H7 (cell line): ENCODE results near the gene KSR1. TPM values are rescaled to one million over a fixed set of nuclear protein-coding genes. Genes with fewer than 3 reads are reported as not detected.

Experiments
- DNase-seq: peaks from one replicate; pipeline ENCODE4 v3.0.0; 2012
- H3K27me3 ChIP-seq: 2 replicates; pipeline ENCODE4 v1.6.0; 2011; ENCODE audit warnings: mild to moderate bottlenecking, low read length; ENCODE audit not compliant: control insufficient read depth, insufficient read depth
- H3K36me3 ChIP-seq: replicated peaks from 2 replicates; pipeline ENCODE4 v1.5.1; 2011; ENCODE audit warnings: low read length; ENCODE audit not compliant: control insufficient read depth, insufficient read depth
- H3K4me3 ChIP-seq: 2 replicates; pipeline ENCODE4 v1.5.1; 2011; ENCODE audit warnings: low read depth, mild to moderate bottlenecking, control low read depth, low read length, moderate library complexity; ENCODE audit not compliant: insufficient read depth
- total RNA-seq: library from RNA; depleted of rRNA; stranded (reverse); fragments of >200 nt; shearing (Covaris generic); gene quantifications from 2 replicates; pipeline ENCODE4 v1.2.3, GENCODE V29; 2014

KSR1 gene
- total RNA-seq, 1 experiment from 2014 or later: 31.2 TPM

DNA sequence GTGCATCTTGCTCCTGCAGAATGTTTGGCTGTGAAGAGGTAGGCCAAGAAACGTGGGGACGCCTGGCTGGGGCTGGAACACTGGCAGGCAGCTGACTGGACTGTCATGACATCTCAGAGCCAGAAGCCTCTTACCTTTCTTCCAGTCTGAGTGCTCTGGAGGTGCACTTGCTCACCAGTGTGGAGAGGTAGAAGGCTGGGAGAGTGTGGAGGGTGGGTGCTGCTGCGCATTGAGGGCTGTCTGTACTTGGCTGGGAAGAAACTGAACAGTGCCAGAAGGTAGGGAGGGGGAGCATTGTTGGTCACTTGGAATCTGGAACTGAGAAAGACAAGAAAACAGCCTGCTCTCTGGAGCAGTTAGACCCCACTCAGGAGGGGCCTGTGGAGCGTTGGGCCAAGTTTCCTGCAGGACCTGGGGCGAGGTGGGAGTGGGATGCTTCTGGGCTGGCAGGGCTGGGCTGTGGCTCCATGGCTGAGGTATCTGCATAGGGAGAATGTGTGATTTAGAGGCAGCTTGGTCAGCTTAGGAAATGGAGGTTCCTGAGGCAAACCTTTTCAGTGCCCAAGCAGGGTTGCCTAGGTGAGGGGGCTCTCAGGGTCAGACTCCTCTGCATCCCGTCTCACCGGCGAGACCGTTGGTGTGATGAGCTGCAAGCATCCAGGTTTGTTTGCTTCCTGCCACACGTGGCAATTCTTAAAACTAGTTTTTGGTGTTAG is 55.1 kb downstream of the KSR1 start:
- Histone ChIP-seq H3K36me3 (no peaks in the 10 kb centered on the region), H3K4me3 (no peak overlapping the region), H3K27me3 (no peaks in the 10 kb centered on the region)
- DNase-seq: no peak

DNA sequence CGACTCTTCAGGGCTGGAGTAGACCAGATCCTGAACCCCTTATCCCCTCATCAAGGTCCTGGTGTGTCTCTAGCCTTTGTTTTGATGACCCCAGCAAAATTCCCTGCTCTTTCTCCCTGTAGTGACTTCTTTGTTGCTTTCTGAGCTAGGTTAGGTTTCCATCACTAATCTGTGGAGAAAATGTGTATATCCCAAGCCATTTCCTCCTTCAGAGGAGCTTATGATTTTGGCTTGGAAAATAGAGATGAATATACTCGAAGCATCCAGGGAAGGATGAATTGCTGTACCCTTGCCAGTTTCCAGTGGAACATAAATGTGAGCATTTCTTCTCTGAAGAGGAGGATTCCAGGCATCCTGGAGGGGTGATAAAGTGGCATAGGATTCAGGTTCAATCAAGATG is 55.8 kb downstream of the KSR1 start:
- no peak for DNase-seq
- no peak overlapping the region for H3K4me3 ChIP-seq
- no peaks in the 10 kb centered on the region for H3K27me3 ChIP-seq
- H3K36me3 ChIP-seq: no peaks in the 10 kb centered on the region

- no peak for DNase-seq
- H3K4me3 ChIP-seq: no peak overlapping the region
- H3K36me3 ChIP-seq: no peaks in the 10 kb centered on the region
- H3K27me3 ChIP-seq: no peaks in the 10 kb centered on the region
Measured at GRCh38 chr17:27512511-27513346, 56.5 kb downstream of the KSR1 start.

GRCh38 chr17:27513849-27514248 is 57.6 kb downstream of the KSR1 start:
- no peaks in the 10 kb centered on the region for H3K27me3 ChIP-seq
- no peak overlapping the region for H3K4me3 ChIP-seq
- DNase-seq: no peak
- H3K36me3 ChIP-seq: no peaks in the 10 kb centered on the region

DNA sequence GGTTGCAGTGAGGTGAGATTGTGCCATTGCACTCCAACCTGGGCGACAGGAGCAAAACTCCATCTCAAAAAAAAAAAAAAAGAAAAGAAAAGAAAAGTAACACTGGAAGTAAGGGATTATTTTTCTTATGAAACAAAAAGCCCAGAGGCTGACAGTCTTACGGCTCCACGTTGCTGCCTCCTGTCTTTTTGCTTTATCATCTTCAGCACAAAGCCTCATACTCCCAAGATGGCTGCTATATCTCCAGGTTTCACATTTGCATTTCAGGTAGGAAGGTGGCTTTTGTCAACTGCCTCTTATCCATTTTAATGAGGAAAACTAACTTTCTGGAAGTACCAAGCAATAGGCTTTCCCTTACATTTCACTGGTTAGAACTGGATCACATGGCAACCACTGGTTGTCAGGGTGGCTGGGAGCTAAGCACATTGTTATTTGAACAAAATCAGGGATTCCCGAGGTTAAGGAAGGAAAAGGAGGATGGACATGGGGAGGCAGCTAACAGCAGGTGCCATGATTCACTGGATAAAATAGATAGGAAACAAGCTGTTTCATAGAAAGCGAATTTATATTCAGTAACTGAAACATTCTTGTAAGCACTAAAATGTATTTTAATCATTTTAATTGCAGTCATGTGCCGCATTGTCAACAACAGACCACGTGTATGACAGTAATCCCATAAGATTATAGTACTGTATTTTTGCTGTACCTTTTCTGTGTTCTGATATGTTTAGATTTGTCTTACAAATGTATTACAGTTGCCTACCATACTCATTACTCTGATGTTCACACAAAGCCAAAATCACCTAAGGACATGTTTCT is 58.6 kb downstream of the KSR1 start:
- Histone ChIP-seq H3K27me3 (no peaks in the 10 kb centered on the region), H3K4me3 (no peak overlapping the region), H3K36me3 (no peaks in the 10 kb centered on the region)
- DNase-seq: no peak

DNA sequence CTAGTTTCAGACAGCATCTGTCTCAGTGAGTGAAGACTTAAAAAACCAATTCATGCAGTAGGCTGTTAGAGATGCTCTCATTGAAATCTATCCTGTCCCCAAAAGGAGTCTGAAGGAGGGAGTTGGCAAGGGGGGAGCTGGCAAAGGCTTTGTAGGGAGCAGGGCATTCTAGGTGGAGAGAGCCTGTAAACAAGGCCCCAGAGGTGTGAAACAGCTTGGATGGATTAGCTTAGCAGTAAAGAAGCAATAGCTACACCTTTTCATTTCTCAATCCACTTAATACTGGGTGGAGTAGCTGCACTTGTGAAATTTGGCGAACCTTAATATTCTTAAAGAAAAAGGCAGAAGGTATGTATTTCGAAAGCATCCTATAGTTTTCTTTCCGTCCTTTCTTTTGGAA is 61.8 kb downstream of the KSR1 start:
- H3K36me3 ChIP-seq: no peaks in the 10 kb centered on the region
- H3K27me3 ChIP-seq: no peaks in the 10 kb centered on the region
- H3K4me3 ChIP-seq: no peak overlapping the region
- DNase-seq: no peak

GRCh38 chr17:27518545-27519521 is 62.6 kb downstream of the KSR1 start:
- H3K36me3 ChIP-seq: no peaks in the 10 kb centered on the region
- no peak overlapping the region for H3K4me3 ChIP-seq
- no peaks in the 10 kb centered on the region for H3K27me3 ChIP-seq
- no peak for DNase-seq

GRCh38 chr17:27519550-27519949 is 63.3 kb downstream of the KSR1 start:
- no peaks in the 10 kb centered on the region for H3K36me3 ChIP-seq
- no peaks in the 10 kb centered on the region for H3K27me3 ChIP-seq
- no peak overlapping the region for H3K4me3 ChIP-seq
- DNase-seq: no peak

DNA sequence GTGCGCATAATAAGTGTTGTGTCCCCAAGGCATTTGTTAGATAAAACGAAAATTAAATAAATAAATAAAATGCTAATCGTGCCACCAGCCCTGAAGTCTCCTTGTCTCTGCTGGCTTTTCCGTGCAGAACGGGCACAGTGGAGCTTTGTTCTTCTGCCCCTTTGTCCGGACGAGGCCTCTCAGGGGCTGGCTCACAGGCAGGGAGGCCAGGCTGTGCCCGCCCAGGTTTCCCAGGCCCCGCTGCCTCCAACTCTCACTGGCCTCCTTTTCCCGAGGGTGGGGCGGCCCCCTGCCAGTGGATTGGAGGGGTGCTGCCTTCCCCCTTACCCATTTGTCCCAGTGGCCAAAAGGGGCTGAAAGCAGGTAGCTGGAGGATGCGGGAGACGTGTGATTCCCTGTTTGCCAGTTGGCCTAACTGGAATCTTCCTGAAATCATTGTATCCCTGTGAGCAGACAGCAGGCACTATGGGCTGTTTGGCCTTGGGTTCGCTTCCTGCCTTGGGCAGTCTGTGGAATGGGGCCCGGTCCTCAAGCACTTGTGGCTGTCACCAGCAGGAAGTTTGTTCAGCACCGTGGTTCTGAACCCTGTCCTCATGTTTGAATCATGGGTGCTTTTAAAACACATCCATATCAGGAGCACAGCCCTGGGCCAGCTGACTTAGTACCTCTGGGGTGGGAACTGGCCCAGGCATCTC is 64.4 kb downstream of the KSR1 start:
- Histone ChIP-seq H3K36me3 (no peaks in the 10 kb centered on the region), H3K4me3 (no peak overlapping the region), H3K27me3 (no peaks in the 10 kb centered on the region)
- DNase-seq: no peak

DNA sequence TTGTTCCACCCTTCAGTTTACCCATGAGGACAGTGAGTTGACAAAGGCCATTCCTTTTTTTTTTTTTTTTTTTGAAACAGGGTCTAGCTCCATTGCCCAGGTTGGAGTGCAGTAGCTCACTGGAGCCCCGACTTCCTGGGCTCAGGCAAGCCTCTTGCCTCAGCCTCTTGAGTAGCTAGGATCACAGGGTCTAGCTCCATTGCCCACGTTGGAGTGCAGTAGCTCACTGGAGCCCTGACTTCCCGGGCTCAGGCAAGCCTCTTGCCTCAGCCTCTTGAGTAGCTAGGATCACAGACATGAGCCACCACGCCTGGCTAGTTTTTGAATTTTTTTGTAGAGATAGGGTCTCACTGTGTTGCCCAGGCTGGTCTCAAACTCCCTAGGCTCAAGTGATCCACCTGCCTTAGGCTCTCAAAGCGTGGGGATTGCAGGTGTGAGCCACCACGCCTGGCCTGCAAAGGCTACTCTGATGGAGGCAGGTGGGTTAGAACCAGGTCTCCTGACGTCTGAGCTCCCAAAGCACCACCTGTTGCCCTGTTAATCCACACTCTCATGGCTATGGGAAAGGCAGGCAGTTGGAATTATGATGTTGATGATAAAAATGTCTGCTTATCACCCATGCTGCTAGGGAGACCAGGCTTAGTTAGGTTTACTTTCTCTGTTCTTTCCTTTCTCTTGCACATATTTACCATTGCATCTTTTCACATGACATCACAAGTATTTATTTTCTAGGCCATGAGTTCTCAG is 65.2 kb downstream of the KSR1 start:
- no peak for DNase-seq
- no peaks in the 10 kb centered on the region for H3K27me3 ChIP-seq
- H3K4me3 ChIP-seq: no peak overlapping the region
- H3K36me3 ChIP-seq: no peaks in the 10 kb centered on the region

- Histone ChIP-seq H3K27me3 (no peaks in the 10 kb centered on the region), H3K4me3 (no peak overlapping the region), H3K36me3 (no peaks in the 10 kb centered on the region)
- DNase-seq: no peak
Measured at GRCh38 chr17:27522028-27522635, 65.9 kb downstream of the KSR1 start.

GRCh38 chr17:27523712-27524111 is 67.5 kb downstream of the KSR1 start:
- Histone ChIP-seq H3K27me3 (no peaks in the 10 kb centered on the region), H3K4me3 (no peak overlapping the region), H3K36me3 (no peaks in the 10 kb centered on the region)
- no peak for DNase-seq
